HG02759 (cell line): ENCODE measurements around the gene FYN.
A peak's percentile ranks its signal among the peaks of the same experiment; 100 is the strongest.

ENCODE experiments used
- ATAC-seq: cut with Tn5 transposase; IDR thresholded peaks from one replicate; pipeline ENCODE4 v1.9.1; 2021; ENCODE audit warnings: mild to moderate bottlenecking, moderate library complexity; ENCODE audit not compliant: unreplicated experiment

FYN gene

DNA sequence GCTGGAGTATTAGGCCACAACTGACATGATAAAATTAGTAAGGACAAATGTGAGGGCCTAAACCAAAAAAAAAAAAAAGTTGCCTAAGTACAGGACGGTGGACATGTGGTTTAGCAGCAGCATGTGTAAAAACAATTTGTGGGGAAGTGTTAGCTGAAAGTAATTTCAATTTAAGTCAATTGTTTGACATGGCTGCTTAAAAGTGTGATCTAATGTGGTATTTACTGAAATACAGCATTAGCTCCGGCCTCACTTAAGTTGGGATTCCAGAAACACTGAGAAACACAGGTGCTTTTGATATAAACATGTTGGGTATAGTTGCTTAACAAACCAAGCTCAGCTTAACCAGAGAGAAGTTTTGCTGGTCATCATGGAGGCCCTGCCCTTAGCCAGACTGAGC is 119.7 kb downstream of the FYN start:
- ATAC-seq = no peak

DNA sequence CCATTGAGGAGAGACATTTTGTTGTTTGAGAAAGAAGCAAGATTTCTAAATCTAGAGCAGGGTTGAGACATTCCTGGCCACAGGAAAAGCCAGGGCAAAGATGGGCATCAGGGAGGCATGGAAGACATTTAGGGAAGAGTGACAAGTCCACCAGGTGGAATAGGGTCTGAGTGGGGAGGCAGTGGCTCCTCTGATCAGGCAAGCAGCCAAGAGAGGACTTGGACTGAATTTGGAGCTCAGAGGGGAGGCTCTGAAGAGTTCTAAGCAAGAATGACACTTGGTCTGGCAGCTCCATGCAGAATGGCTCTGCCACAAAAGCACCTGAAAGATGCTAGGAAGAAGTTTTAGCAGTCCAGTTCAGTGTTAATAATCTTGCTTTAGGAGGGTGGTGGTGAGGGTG is 120.8 kb downstream of the FYN start:
- ATAC-seq = no peak

- peak; percentile 88 for ATAC-seq
Observed at GRCh38 chr6:111750753-111751673, 122.2 kb downstream of the FYN start.

GRCh38 chr6:111750153-111750552 is 123.1 kb downstream of the FYN start:
- ATAC-seq = no peak

DNA sequence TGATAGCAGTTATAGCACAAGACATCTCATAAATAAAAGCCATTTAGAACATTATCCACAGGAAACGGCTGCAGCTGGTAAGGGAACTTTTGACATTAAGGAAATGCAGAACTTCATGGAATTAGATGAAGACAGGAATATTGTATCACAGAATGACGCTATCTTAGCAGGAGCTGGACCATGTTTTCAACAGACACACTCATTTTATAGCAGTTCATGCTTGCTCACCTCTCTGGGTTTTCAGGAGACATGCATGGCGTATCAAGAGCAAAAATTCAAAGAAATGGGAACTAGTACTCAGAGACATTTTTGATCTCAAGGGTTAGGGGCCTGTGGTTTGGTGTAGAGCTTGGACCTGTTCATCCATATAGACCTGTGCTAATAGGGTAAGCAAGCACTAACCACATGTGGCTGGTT is 125.0 kb downstream of the FYN start:
- ATAC-seq = no peak

DNA sequence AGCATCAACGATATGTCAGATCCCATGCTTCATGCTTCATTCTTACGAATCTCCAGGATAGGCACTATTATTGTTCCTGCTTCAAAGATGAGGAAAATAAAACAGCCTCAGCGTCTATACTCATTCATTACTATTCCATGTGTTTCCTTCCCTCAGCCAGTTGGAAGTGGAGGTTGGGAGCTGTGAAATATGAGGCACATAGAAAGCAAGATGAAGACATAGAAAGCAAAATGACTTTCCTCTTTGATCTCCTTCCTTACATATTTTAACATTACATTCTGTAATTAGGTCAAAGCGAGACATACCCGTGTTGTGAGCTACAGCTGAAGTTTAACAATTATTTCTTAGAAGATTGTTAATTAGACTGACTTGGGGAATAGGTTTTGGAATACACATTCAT is 125.4 kb downstream of the FYN start:
- ATAC-seq = no peak

GRCh38 chr6:111747396-111747795 is 125.9 kb downstream of the FYN start:
- no peak for ATAC-seq

GRCh38 chr6:111746983-111747382 is 126.3 kb downstream of the FYN start:
- ATAC-seq = no peak

GRCh38 chr6:111745636-111746035 is 127.6 kb downstream of the FYN start:
- ATAC-seq = no peak

- no peak for ATAC-seq
Observed at GRCh38 chr6:111745186-111745585, 128.1 kb downstream of the FYN start.

DNA sequence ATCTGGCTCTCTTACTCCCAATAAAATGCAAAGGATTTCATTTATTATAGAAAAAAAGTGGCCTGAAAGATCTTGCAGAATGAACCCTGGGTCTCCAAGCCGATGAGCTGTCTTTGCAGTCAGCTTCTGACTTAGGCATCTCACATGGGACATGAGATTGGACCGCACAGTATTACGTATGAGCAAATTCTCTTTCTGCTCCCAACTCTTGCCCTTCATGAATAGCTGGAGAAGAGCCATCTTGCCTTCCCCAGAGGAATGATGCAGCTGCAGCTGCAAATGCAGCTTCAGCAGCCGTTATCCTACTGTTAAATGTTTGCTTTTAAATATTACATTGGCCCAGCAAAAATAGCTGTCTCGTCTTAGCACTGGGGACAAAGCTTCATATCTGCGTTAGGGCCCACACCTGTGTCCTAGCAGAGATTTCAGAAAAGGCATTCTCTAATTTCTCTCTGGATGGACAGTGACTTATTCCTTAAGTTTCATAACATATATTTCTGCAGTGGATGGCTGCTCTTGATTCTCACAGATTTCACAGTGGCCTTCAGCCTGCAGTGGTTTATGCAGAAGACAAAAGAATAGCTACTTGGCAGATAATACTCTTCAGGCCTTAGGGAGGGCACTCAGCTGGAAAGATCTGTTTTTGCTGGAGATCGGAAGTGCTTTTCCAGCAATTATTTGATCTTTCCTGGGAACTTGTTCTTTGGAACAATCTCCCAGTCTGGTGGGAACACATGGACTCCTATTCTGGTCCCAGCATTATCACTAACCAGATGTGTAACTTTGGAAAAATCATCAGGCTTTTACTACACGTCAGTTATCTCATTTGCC is 129.2 kb downstream of the FYN start:
- no peak for ATAC-seq

DNA sequence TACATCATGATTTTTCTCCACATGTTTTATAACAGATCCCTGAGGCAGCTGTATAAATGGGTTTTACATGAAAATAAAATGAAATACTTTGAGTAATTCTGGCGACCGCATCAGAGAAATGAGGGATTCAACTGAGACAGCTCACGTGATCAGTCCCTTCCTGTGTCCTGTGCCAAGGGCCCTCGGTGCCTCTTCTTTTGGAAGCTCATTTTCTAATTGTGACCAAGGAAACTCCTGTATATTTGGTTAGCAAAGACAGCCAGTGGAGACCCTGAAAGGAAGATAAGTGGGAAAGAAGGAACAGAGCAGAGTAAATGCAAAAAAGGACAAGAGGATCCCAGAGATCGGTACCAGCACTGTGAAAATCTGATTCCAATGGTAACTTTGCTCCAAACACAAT is 129.9 kb downstream of the FYN start:
- ATAC-seq = no peak

GRCh38 chr6:111741177-111741952 is 131.9 kb downstream of the FYN start:
- peak; percentile 48 for ATAC-seq

DNA sequence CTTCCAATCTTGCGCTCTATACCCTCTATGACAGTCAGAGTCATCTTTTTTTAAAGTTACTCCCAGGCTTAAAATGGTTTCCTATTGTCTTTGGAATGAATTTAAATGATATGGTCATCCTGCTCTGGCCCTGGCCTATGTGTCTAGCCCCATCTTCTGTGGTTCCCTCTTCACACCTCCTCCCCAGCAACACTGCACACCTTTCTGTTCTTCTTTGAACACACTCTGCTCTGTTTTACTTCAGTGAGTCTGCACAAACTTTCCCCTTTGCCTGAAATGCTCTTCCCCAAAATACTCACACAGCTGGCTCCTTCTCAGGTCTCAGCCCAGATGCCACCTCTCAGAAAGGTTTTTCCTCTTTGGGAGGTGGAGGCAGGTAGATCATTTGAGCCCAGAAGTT is 132.7 kb downstream of the FYN start:
- ATAC-seq = no peak

DNA sequence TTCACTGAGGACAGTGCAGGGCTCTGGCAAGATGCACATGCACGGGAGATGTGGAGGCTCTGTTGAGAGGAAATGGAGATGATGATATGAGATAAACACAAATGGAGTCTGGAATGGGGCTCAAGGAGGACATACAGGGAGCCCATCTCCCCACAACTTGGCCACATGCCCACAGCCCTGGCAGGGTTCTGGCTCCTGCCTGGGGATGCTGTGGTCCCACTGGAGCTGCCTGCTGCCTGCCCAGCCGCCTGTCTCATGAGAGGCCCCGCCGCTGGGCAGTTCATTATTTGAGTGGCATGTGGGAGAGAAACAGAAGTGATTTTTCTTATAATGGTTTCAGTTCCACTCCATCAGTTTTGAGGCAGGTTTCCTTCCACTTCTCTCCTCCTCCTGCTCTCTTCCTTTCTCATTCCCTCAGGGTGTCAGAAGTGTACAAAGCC is 134.0 kb downstream of the FYN start:
- peak; percentile 58 for ATAC-seq

- no peak for ATAC-seq
Observed at GRCh38 chr6:111738631-111739030, 134.6 kb downstream of the FYN start.

DNA sequence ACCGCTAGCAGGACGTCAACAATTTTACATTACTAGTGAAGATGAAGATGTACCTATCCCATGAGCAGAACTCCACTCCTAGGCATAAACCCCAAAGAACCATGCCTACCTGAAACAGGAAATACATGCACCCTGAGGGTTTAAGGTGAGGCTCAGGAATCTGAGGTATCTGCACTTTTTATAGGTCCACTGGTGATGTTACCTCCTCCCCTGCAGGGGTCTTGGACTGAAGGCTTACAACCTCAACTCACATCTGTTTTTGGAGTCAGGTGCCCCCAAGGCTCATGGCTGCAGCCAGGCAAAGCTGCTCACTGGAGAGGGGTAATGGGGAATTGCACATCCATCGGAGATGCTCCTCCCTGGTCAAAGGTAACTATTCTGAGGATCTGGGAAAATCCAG is 135.1 kb downstream of the FYN start:
- ATAC-seq = no peak

- no peak for ATAC-seq
Observed at GRCh38 chr6:111737065-111737521, 136.2 kb downstream of the FYN start.

- ATAC-seq = no peak
Observed at GRCh38 chr6:111736005-111736608, 137.1 kb downstream of the FYN start.
